WTC11 (cell line): ENCODE measurements around the gene ICA1.

ENCODE experiments used
- NR3C1 ChIP-seq: sonication (generic); formaldehyde crosslinking; conservative IDR thresholded peaks from 2 replicates; pipeline ENCODE4 v1.8.1; 2023; ENCODE audit warnings: low read depth, mild to moderate bottlenecking, missing genetic modification reagents
- RELA ChIP-seq: sonication (generic); formaldehyde crosslinking; IDR thresholded peaks from 2 replicates; pipeline ENCODE4 v1.8.1; 2022; ENCODE audit warnings: missing genetic modification reagents, mild to moderate bottlenecking, borderline replicate concordance
- TF ChIP-seq, protein P1 (sequence below): fragments of 200-600 bp; IDR thresholded peaks from 2 replicates; pipeline ENCODE4 v1.8.0; 2022; ENCODE audit warnings: antibody characterized with exemption
- TF ChIP-seq, protein P2 (sequence below): sonication (generic); formaldehyde crosslinking; IDR thresholded peaks from 2 replicates; pipeline ENCODE4 v1.8.1; 2022; ENCODE audit warnings: mild to moderate bottlenecking, moderate library complexity, missing genetic modification reagents
- TF ChIP-seq, protein P3 (sequence below): sonication (generic); formaldehyde crosslinking; IDR thresholded peaks from 2 replicates; pipeline ENCODE4 v1.8.0; 2022; ENCODE audit warnings: mild to moderate bottlenecking, missing genetic modification reagents

DNA sequence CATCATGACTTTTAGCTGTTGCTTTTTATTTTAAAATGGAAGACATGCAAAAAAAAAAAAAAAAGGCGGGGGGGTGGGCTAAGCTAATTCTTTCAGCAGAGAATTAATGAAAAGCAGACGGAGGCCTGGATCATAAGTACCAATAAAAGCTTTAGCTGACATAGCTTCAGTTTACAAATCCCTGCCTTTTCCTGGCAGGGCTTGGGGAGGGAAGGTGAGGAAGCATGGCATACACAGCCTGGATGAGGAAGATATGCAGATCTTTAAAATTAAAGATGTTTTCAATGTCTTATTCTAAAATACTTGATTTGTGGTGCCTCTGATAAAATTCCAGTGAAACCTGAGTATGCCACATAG is 57.0 kb downstream of the ICA1 start:
- no peak for TF ChIP-seq NR3C1 (CRISPR knock-in tag)
- TF ChIP-seq RELA (CRISPR knock-in tag): no peak
- TF ChIP-seq, protein P1, sequence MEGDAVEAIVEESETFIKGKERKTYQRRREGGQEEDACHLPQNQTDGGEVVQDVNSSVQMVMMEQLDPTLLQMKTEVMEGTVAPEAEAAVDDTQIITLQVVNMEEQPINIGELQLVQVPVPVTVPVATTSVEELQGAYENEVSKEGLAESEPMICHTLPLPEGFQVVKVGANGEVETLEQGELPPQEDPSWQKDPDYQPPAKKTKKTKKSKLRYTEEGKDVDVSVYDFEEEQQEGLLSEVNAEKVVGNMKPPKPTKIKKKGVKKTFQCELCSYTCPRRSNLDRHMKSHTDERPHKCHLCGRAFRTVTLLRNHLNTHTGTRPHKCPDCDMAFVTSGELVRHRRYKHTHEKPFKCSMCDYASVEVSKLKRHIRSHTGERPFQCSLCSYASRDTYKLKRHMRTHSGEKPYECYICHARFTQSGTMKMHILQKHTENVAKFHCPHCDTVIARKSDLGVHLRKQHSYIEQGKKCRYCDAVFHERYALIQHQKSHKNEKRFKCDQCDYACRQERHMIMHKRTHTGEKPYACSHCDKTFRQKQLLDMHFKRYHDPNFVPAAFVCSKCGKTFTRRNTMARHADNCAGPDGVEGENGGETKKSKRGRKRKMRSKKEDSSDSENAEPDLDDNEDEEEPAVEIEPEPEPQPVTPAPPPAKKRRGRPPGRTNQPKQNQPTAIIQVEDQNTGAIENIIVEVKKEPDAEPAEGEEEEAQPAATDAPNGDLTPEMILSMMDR: no peak
- TF ChIP-seq, protein P2, sequence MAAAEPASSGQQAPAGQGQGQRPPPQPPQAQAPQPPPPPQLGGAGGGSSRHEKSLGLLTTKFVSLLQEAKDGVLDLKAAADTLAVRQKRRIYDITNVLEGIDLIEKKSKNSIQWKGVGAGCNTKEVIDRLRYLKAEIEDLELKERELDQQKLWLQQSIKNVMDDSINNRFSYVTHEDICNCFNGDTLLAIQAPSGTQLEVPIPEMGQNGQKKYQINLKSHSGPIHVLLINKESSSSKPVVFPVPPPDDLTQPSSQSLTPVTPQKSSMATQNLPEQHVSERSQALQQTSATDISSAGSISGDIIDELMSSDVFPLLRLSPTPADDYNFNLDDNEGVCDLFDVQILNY (CRISPR knock-in tag): no peak
- TF ChIP-seq, protein P3, sequence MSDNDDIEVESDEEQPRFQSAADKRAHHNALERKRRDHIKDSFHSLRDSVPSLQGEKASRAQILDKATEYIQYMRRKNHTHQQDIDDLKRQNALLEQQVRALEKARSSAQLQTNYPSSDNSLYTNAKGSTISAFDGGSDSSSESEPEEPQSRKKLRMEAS (CRISPR knock-in tag): no peak
